ENCODE measurements around the gene MTCL1. TPM values are rescaled to one million over a fixed set of nuclear protein-coding genes. Genes with fewer than 3 reads are reported as not detected.
A peak's percentile ranks its signal among the peaks of the same experiment; 100 is the strongest.

Gene MTCL1
- total RNA-seq, 1 donor from 2014 or later: 54.4 TPM

DNA sequence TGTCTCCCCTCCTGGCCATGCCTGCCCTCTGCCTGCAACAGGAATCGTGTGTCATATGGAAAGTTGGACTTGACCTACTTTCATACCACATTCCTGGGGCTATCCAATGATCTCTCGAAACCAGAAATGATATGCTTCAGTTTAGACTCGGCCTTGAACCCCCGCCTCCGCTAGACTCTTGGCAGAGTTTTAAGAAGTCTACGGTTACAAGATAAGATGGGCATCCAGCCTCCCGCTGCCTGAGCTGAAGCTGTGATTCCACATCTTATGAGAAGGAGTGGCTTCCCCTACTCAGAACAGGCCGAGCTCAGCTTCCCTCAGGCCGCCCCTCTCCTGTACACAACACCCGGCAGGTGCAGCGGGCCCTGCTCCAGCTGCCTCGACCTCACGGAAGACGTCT lies 73.9 kb downstream of the MTCL1 start:
- DNase-seq (ENCODE audit: low spot score): no peak
- no peaks in the 10 kb centered on the region for H3K9me3 Mint-ChIP-seq (ENCODE audit: low read depth)
- H3K27me3 Mint-ChIP-seq (ENCODE audit: low read depth): no peaks in the 10 kb centered on the region
- peaks cover 23% of the 10 kb centered on the region for H3K36me3 Mint-ChIP-seq (ENCODE audit: low read depth)
- H3K27ac Mint-ChIP-seq (ENCODE audit: unreplicated experiment): no peak overlapping the region
- peaks cover 19% of the 10 kb centered on the region for H3K4me1 Mint-ChIP-seq (ENCODE audit: low read depth)
- TF ChIP-seq, protein P1, sequence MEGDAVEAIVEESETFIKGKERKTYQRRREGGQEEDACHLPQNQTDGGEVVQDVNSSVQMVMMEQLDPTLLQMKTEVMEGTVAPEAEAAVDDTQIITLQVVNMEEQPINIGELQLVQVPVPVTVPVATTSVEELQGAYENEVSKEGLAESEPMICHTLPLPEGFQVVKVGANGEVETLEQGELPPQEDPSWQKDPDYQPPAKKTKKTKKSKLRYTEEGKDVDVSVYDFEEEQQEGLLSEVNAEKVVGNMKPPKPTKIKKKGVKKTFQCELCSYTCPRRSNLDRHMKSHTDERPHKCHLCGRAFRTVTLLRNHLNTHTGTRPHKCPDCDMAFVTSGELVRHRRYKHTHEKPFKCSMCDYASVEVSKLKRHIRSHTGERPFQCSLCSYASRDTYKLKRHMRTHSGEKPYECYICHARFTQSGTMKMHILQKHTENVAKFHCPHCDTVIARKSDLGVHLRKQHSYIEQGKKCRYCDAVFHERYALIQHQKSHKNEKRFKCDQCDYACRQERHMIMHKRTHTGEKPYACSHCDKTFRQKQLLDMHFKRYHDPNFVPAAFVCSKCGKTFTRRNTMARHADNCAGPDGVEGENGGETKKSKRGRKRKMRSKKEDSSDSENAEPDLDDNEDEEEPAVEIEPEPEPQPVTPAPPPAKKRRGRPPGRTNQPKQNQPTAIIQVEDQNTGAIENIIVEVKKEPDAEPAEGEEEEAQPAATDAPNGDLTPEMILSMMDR (IDR thresholded peaks at IDR 0.05): no peak
- H3K4me3 Mint-ChIP-seq (ENCODE audit: unreplicated experiment): no peak overlapping the region

DNA sequence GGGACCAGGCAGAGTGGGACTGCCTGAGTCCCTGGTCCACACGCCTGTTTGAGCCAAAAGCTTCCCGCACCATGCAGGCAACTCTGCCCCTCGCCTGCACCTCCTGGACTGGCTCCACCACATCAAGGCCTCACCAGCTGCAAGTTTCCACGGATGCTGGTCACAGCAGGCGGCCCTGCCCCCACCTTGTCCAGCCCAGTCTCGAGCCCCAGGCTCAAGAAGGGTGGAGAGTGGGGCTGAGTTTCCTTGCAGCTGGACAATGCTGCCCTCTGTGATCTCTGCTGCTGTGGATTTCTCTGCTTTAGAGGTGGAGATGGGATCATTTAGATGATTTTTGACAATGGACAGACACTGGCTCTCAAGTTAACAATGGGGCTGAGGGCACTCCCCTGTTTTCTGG lies 74.9 kb downstream of the MTCL1 start:
- H3K4me3 Mint-ChIP-seq (ENCODE audit: unreplicated experiment): no peak overlapping the region
- H3K36me3 Mint-ChIP-seq (ENCODE audit: low read depth): peaks cover 28% of the 10 kb centered on the region
- no peak for DNase-seq (ENCODE audit: low spot score)
- no peak overlapping the region for H3K27ac Mint-ChIP-seq (ENCODE audit: unreplicated experiment)
- TF ChIP-seq, protein P1 (IDR thresholded peaks at IDR 0.05): peak; percentile 12
- H3K9me3 Mint-ChIP-seq (ENCODE audit: low read depth): no peaks in the 10 kb centered on the region
- no peaks in the 10 kb centered on the region for H3K27me3 Mint-ChIP-seq (ENCODE audit: low read depth)
- peaks cover 19% of the 10 kb centered on the region for H3K4me1 Mint-ChIP-seq (ENCODE audit: low read depth)

DNA sequence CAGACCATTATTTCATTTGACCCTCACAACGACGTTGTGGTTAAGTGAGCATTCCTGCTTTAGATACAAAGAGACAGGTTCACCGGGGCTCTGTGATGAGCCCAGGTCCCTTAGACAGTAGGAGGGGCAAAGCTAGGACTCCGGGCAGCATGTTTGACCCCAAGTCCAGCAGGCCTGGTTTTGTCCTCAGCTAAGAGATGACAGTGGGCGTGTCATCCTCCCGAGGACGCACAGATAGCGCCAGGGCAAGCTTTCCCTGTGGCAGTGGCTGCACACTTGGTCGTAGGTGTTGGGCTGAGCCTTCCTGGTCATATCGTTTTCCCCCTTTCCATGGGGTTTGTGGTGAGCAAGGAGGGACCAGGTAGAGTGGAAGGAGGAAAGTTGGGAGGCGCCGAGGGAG lies 76.3 kb downstream of the MTCL1 start:
- DNase-seq (ENCODE audit: low spot score): no peak
- TF ChIP-seq, protein P1 (IDR thresholded peaks at IDR 0.05): no peak
- Mint-ChIP-seq H3K27ac (ENCODE audit: unreplicated experiment) (no peak overlapping the region), H3K36me3 (ENCODE audit: low read depth) (peaks cover 38% of the 10 kb centered on the region), H3K27me3 (ENCODE audit: low read depth) (no peaks in the 10 kb centered on the region), H3K4me3 (ENCODE audit: unreplicated experiment) (no peak overlapping the region), H3K4me1 (ENCODE audit: low read depth) (peaks cover 23% of the 10 kb centered on the region), H3K9me3 (ENCODE audit: low read depth) (no peaks in the 10 kb centered on the region)

DNA sequence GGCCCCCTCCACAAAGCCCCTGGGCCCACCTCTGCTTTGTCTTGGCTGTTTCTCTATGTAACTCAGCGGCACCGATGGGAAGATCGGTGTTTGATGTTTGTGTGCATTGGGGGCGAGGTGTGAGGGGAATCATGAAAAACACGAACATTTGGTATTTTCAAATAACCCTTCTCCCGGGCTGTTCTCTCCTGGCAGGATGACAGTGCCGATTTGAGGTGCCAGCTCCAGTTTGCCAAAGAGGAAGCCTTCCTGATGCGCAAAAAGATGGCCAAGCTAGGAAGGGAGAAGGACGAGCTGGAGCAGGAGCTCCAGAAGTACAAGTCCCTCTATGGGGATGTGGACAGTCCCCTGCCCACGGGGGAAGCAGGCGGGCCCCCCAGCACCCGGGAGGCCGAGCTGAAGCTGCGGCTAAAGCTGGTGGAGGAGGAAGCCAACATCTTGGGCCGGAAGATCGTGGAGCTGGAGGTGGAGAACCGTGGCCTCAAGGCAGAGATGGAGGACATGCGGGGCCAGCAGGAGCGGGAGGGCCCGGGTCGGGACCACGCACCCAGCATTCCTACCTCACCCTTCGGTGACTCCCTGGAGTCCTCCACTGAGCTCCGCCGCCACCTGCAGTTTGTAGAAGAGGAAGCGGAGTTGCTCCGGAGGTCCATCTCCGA lies 78.1 kb downstream of the MTCL1 start:
- Mint-ChIP-seq H3K27me3 (ENCODE audit: low read depth) (no peaks in the 10 kb centered on the region), H3K27ac (ENCODE audit: unreplicated experiment) (no peak overlapping the region), H3K36me3 (ENCODE audit: low read depth) (peaks cover 44% of the 10 kb centered on the region), H3K4me1 (ENCODE audit: low read depth) (peaks cover 22% of the 10 kb centered on the region), H3K9me3 (ENCODE audit: low read depth) (no peaks in the 10 kb centered on the region), H3K4me3 (ENCODE audit: unreplicated experiment) (no peak overlapping the region)
- no peak for DNase-seq (ENCODE audit: low spot score)
- TF ChIP-seq, protein P1 (IDR thresholded peaks at IDR 0.05): no peak

DNA sequence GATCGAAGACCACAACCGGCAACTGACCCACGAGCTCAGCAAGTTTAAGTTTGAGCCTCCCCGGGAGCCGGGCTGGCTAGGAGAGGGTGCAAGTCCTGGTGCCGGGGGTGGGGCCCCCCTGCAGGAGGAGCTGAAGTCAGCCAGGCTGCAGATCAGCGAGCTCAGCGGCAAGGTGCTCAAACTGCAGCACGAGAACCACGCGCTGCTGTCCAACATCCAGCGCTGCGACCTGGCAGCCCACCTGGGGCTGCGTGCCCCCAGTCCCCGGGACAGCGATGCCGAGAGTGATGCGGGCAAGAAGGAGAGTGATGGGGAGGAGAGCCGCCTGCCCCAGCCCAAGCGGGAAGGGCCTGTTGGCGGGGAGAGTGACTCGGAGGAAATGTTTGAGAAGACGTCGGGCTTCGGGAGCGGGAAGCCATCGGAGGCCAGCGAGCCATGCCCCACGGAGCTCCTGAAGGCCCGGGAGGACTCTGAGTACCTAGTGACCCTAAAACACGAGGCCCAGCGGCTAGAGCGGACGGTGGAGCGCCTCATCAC lies 78.7 kb downstream of the MTCL1 start:
- peaks cover 25% of the 10 kb centered on the region for H3K4me1 Mint-ChIP-seq (ENCODE audit: low read depth)
- peaks cover 47% of the 10 kb centered on the region for H3K36me3 Mint-ChIP-seq (ENCODE audit: low read depth)
- TF ChIP-seq, protein P1 (IDR thresholded peaks at IDR 0.05): no peak
- no peak overlapping the region for H3K27ac Mint-ChIP-seq (ENCODE audit: unreplicated experiment)
- no peak overlapping the region for H3K4me3 Mint-ChIP-seq (ENCODE audit: unreplicated experiment)
- no peaks in the 10 kb centered on the region for H3K27me3 Mint-ChIP-seq (ENCODE audit: low read depth)
- DNase-seq (ENCODE audit: low spot score): no peak
- no peaks in the 10 kb centered on the region for H3K9me3 Mint-ChIP-seq (ENCODE audit: low read depth)

All from chondrocyte (in vitro differentiated cells).